Measurements from ENCODE around the gene NOC2L.
"Not testable (repeated sequence)": the region's sequence is repeated elsewhere in the genome, so short reads cannot be mapped to it uniquely, and the experiment has no call there.

NOC2L gene

DNA sequence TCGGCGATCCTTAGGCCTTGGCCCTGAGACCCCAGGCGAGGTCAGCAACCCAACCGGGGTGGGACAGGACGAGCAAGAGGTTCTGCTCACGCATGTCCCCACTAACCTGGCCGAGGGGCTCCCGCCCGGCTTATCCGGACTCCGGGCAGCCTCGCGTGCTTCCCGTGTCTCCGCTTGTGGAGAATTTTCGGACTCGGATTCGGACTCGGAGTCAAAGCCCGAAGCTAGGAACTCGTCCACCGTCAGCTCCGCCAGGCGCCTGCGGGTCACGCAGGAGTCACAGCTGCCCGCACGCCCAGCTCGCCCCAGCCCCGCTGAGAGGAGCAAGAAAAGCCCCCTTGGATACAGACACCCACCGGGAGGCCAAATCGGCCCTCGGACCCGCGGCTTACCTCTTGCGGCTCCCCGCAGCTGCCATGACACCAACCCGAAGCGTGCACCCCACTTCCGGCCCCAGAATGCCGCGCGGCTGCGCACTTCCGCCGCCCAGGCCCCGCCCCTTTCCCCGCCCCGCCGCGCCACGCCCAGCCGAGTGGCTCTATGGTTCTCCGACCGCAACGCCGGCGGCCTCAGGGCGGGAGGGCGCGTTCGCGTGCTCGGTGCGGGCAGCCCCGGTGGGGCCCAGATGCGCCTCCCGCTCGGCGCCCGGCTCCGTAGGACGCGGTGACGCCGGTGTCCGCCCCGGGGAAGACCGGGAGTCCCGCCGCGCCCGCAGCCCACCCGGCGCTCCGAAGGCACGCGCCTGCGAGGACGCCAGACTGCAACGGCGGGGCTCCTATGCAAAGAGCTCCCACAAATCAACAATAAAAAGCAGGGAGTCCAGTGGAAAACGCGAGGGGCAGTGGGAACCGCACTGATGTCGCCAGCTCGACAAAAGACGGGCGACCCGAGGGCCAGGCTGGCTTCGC is at the start of gene NOC2L:
Gene NOC2L (minus strand): TSS at position 434 of the 908 bp plus-strand sequence. CDS start 16 bp downstream, at position 418.
- DNase-seq: peak; percentile 95

DNA sequence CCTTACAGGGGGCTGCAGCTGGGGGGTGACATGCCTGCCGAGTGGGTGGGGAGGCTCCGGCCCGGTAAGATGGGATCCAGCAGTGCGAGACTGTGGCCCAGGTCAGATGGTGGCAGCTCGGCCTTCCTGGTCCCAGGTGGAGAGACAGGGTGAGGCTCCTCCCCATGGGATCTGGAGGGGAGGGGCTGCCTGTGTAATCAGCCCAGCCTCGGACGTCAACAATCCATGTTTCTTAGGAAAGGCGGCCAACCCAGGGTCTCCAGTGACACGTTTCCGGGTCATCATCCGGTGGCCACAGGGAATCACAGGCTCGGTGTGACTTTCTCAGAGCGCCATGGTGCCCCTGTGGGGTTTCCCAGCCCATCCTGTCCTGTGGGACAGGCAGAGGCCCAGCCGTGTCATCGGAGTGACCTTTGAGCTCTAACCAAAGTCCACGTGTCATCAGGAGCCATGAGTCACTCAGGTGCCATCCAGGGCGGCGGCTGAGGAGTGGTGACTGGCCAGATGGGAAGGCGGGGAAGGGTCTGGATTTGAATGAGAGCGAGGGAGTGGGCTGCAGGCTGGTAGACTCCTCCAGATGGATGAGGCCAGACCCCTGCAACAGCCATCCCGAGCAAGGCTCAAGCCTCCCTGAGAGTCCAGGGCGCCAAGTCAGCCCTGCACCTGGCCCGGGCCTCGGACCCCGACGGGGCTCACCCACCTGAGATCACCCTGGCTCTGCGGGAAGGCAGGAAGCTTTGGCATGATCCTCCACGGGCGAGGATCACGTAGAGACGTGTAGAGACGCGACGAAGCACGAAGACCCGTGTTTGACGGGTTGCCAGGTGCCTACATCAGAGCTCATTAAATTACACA is 47.5 kb upstream of the NOC2L start:
- DNase-seq: no peak

DNA sequence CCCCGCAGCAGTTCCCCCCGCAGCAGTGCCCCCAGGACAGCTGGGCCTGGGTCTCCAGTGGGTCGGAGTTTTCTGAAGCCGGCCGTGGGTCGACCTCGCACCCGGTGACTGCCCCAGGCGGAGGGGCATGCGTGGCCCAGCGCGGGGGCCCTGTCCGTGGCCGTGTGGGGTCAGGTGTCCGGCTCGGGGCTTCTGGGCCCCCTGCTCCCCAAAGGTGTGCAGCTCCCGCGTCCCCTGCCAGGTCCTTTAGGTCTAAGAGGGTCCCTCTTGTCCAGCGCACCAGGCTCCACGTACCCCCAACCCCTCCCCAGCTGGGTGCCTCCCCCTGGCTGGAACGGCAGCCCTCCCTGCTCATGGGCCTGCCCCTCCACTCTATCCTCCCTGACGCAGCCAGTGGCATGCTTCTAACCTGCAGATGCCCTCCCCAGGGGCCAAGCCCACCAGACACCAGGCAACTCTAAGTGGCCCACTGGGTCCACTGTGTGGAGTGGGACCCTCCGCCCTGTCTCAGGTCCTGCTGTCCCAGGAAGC is 46.8 kb upstream of the NOC2L start:
- DNase-seq: no peak

DNA sequence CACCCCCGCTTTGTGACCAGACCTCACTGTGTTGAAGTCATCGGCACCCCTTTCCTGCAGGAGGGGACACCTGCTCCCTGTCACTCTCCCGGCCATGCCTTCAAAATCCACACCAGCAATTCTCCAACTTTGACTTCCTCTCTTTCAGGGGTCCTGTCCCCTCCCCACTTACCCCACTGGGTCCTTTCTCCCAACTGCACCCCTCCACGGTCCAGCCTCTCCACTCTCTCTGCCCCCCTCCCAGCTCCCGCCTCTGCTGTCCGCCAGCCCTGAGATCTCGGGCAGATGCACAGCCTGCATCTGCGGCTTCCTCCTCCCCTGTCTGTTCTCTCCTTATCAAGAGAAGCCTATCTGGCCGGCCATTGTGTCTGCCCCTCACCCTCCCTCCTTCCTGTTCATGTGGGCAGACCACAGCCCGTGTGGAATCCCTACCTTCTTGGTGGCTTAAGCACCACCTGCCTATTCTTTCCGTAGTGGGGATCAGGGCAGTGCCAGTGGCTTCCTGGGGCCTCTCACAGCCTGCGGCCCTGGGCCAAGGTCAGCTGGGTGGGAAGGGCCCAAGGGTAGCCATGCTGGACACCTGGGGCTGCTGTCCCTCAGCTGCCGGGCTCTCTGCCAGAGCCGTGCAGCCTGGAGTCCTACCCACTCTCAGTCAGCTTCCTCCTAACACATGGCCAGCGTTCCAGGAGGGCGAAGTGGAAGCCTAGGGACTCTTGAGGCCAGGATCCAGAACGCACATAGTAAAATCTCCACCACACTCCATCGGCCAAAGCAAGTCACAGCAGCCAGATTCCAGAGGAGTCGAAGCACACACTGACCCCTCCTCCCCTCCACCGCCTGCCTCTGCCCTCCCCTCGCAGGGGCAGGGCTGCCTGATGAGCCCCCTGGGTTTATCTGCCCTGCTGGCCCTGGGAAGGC is 46.0 kb upstream of the NOC2L start:
- peak; percentile 59 for DNase-seq

DNA sequence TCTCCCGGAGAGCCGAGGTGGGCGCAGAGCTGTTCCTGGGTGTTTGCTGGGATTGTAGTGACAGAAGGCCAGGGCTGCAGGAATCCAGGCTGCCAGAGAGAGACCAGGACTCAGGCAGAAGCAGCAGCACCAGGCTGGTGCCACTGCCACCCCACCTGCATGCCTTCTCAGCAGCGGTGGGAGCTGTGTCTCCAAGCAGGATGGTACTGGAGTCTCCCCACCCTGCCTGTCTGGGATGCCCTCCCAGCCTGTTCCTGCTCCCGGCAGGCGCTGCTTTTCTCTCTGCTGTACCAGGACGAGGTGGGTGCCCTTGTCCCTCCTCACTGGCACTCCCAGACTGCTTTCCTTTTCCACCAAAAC is 45.3 kb upstream of the NOC2L start:
- DNase-seq: no peak

DNA sequence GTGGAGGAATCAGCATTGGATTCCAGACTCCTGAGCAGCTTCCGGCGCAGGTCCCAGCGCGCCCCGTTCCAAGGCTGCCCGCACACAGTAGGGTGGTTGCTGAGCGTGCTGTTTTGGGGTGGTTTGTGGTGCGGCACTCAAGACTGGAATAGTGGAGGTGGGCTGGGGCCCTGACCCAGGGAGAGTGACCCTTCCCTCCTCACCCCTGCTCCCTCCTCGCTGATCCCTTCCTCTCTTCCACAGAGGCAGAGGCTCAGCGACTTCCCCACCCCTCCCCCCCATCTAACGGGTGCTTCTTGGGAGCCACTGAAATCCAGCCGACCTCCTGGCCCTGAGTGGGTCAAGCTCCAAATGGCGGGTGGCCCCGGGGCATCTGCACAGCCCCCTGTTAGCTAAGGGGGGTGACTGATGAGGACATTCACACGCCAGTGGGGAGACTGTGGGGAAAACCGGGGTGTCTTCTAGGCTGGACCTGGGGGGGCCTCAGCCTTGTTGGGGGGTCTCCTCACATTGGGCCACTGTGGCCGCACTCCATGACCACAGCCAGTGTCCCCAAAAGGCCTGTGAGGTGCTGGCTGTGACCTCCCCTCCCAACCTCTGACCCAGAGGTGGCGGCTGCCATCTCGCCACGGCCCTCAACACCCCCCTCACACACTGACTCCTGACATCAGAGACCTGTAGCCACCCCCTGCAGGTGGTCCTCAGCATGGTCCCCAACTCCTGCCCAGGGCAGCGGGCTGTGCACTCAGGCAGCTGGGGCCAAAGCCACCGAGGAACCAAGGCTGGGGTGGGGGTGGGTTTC is 44.8 kb upstream of the NOC2L start:
- no peak for DNase-seq

DNA sequence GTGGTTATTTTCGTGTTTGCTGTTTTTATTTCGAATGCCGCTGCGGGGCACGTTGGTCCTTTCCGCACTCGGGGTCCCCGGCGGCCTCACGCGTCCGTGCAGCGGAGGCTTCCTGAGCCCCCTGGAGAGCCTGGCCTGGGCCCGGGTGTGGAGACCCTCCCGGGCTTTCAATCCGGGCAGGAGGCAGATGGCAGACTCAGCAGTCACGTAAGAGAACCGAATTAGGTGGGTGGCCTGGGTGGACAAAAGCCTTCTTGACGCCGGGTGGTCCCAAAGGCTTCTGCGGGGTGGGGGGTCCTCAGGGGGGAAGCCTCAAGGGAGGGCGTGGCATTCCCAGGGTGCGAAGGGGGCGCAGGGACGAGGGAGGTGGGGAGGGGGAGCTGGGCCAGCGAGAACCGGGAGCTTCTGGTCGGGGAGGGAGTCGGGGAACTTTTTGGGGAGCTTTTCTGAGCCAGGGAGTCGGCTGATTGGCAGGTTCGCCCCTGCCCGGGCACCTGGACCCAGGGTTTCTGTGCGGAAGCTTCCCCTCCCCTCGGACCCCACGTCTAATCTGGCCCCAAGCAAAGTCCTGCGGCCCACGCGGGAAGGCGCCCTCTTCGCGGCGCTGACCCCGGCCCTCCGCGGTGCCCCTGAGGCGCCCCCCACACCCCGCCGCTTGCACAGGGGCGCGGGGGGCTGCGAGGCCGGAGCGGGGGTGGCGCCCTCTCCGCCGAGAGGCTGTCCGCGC is 42.2 kb upstream of the NOC2L start:
- peak; percentile 57 for DNase-seq

DNA sequence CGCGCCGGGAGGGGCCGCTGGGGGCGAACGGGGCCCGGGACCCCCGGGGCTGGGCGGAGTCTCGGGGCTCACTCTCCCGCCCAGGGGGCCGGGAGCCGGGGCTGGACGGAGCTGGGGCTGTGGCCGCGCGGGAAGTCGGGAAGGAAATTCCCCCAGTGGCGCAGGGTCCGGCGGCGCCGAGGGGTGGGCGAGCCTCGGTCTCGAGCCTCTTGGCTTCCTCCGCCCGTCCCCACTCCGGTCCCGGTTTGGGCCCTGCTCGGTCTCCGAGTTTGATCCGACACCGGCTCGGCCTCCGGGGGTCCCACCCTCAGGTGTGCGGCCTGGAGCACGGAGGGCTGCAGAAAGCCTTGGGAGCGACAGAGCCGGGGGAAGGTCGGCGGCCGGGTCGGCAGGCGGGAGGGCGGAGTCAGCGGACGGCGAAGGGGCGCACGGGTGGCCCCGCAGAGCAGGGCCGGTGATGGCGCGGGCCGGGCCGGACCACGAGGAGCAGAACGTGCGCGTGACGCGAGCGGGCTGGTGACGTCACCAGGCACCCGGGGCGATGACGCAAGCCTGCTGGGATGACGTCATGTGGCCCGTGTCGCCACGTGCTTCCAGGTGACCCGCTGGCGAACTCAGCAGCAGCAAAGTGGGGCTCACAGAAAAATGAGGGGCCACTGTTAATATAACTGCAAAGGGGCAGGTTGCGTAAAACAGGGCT is 41.5 kb upstream of the NOC2L start:
- DNase-seq: peak; percentile 90

DNA sequence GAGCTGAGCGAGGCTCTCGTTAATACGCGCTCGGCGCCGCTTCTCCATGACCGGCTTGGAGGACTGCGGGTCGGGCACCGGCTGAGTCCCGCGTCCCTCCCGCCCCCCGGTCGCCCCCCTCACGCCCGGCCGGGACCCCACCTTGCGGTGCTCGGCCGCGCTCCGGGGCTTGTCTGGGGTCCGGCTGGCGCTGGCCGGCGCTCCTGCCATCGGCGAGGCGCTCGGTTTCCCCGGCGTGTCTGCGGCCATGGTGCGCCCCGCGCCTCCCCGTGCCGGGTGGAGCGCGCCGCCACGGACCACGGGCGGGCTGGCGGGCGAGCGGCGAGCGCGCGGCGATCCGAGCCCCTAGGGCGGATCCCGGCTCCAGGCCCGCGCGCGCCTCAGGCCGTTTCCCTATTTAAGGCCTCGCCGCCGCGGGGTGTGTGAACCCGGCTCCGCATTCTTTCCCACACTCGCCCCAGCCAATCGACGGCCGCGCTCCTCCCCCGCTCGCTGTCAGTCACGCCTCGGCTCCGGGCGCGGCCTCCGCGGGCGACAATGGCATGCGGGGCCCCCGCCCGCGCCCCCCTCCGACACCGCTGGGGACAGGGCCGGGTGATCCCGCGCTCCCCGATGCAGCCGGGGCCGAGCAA is 40.8 kb upstream of the NOC2L start, which contains the start of gene HES4:
Gene HES4 (minus strand): TSS at position 373 of the 632 bp plus-strand sequence. CDS start 124 bp downstream, at position 249.
- peak; percentile 95 for DNase-seq

DNA sequence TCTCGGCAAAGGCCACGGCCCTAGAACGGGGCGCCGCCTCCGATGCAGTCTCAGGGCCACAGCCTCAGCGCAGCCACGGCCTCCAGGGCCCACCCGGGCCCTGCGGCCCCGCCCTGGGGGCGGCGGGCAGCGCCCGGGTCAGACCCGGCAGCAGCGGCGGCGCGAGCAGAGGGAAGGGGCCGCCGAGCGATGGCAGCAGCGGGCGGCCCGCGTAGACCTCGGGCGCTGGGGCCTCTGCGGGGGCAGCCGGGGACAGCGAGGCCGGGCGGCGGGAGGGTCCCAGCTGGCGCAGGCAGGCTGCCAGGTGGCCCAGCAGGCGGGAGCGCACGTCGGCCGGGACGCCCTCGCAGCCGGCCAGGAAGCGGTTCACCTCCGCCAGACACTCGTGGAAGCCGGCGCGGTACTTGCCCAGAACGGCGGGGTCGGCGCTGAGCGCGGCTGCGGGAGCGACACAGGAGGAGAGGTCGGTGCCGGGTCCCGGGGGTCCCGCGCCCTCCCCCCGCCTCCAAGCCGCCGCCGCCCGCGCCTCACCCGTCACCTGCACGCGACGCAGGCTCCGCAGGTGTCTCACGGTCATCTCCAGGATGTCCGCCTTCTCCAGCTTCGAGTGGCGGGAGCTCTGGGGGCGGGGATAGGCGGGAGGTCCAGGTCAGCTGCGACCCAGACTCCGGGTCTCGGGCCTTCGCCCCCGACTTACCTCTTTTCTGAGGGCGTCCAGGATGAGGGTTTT is 40.1 kb upstream of the NOC2L start:
- no peak for DNase-seq

DNA sequence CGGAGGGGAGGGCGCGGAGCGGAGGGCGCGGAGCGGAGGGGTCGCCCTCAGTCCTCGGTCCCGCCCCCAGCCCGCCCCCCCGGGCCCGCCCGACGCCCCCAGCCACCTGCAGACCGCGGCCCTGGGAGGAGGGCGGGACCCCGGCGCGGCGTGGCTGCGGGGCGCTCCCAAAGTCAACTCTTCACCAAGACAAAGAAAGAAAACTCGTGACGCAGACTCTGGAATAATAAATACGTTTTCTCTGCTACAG is 39.6 kb upstream of the NOC2L start:
- DNase-seq: no peak

DNA sequence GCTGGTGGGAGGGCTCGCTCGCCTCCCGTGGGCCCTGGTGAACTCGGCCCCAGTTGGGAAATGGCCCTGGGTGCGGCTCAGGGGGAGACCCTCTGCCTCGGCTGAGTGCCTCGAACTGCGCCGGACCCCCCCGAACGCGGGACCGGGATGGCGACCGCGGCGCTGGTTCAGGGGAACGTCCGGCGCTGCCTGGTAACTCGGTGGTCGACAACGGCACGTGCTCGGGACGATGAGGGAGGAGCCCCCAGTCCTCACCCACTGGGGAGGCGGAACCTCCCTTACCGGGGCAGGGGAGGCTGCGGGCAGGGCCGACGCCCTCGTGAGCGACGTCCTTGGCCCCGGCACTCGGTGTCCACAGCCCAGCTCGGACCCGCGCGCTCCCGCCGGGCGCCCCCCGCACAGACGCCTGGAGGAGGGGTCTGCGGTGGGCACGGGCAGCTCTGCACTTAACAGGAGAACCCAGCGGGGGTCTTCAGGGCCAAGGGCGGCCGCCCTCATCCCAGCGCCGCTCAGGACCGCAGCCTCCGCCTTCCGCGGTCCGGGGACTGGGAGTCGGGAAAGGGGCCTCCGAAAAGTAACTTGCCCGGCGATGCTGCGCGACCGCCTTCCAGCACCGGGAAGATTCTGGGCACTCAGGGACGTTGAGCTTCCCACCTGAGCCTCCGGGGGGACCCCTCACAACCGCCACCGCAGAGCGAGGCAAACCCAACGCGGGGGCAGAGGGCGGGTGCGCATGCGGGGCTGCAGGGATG is 39.1 kb upstream of the NOC2L start:
- no peak for DNase-seq

DNA sequence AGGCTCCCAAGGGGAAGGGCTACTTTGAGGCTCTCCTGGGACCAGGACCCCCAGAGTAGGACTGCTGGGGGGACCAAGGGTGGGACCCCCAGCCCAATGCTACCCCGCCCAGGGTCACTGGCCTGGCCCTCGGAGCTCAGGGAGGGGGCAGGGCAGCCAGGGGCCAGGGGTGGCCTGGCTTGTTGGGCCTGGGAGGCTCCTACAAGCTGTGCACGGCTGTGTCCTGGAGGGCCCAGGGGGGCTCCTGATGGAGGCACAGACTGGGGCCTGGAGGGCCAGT is 38.6 kb upstream of the NOC2L start:
- no peak for DNase-seq

DNA sequence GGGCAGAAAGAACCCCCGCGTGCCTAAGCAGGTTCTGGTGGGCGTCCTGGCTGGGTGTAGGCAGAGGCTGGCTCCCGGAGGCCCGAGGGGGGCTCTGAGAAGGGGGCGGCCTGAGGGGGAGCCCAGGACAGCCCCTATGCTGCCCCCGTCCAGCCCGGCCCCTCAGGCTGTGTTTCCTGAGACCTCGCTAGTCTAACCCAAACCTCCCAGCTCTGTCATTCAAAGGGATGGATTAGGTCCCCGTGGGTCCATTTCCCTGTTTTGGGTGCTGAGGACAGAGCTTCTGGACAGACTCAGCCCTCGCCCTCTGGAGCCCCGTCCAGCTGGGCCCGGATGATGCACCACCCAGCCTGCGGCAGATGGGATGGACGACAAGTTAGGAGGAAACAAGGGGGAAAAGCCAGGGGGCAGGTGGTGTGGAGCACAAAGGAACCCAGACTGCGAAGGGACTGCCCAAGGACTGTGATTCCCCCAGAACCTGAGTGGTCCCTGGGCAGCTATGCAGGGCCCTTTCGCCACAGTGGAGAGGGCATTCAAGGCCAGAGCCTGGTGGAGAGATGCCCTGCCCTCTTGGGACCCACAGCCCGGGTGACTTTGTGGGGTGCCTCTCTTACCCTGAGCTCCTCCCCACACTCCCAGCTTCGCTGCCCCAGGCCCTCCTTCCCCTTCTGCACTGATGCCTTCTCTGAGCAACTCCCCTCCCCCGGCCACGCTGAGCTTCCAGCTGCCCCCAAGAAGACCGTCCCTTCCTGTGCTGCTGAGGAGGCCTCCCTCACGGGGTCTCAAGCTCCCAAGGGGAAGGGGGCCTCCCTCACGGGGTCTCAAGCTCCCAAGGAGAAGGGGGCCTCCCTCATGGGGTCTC is 38.0 kb upstream of the NOC2L start:
- no peak for DNase-seq

DNA sequence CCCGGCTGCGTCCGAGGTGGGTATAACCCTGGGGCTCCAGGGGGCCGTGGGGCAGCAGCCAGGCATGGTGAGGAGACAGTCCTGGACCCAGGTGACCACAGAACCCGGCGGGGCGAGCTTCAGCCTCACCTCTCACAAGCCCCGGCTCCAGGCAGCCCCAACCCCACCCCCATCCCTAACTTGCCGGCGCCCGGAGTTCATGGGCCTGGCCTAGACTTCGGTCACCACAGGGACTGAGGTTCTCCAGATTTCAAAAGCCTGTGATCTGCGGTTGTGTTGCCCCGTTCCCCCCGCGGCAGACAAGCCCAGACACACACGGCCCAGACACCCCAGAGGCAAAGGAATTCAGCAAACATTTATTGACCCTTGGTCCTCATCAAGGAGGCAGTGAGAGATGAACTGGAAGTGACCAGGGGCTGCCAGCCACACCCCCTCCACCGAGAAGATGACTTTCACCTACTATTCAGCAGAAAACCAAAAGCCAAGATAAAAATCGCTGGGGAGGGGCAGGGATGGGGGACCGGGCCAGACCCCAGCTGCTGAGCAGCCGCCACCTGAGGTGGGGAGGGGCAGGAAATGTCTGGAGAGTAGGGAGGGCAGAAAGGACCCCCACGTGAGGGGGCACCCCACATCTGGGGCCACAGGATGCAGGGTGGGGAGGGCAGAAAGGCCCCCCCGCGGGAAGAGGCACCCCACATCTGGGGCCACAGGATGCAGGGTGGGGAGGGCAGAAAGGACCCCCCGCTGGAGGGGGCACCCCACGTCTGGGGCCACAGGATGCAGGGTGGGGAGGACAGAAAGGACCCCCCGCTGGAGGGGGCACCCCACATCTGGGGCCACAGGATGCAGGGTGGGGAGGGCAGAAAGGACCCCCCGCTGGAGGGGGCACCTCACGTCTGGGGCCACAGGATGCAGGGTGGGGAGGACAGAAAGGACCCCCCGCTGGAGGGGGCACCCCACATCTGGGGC is 36.9 kb upstream of the NOC2L start:
- DNase-seq: no peak

DNA sequence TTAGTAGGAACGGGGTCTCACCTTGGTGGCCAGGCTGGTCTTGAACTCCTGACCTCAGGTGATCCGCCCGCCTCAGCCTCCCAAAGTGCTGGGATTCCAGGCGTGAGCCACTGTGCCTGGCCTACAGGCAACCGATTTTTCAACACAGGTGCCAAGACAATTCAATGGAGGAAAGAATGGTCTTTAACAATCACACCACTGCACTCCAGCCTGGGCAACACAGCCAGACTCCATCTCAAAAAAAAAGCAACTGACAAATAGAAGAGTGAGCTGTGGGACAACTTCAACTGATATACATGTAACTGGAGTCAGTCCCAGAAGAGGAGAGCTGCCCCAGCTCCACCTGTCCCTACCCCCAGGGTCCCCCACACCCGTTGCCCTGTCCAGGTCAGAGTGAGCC is 35.5 kb upstream of the NOC2L start:
- DNase-seq: not testable (repeated sequence)

All from left hindlimb (tissue), 1 donor.